NCI-H1417 treated with DMSO at 0.1 percent for 48 hours (cell line): ENCODE data around the gene JSRP1.

Experiments
- DNase-seq: peaks from one replicate; lab custom pipeline; 2025; lab: John Stamatoyannopoulos, UW

JSRP1 gene

GRCh38 chr19:2266183-2266993 lies 10.2 kb upstream of the JSRP1 start:
- DNase-seq = no peak

DNA sequence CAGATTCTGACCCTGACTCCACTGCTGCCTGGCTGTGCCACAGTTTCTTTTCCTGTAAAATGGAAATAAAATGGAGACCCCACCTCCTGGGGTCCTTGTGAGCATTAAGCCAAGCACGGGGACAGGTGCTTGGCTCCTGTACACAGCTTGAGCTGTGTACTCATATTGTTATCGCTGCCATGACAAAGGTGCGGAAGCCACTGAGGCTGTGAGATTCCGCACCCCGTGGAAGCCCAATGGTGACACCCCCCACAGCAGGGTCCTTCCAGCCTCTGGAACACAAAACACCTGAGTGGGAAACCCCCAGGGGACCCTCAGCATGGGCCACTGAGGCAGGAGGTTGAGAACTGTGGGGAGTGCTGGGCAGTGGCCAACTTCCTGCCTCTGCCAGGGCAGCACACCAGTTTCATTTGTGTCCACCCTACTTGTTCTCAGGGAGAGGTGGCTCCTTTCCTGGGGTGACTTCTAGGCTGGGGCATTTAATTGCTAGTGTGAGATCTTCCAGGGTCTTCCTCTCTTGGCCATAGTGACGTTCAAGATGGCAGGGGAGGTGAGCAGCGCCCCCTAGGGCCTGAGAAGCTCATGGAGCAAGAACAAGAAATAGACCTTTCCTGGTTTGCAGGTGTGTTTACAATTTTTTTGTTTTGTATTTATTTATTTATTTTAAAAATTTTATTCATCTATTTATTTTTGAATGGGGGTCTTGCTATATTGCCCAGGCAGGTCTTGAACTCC lies 5.4 kb upstream of the JSRP1 start:
- DNase-seq = no peak

DNA sequence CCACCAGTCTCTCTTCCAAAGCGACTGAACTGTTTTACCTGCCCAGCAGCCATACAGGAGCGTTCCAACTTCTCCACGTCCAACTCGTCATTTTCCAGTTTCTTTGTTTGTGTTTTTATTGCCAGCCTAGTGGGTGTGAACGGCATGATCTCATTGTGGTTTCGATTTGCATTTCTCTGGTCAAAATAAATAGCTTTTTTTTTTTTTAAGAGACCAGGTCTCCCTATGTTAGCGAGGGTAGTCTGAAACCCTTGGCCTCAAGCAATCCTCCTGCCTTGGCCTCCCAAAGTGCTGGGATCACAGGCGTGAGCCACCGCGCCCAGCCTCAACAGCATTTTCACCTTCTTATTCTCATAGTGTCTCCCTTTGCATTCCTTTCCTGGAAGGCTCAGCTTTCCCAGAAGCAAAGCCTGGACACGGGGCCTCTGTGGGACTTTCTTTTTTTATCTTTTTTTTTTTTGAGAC lies 4.2 kb upstream of the JSRP1 start:
- no peak for DNase-seq

DNA sequence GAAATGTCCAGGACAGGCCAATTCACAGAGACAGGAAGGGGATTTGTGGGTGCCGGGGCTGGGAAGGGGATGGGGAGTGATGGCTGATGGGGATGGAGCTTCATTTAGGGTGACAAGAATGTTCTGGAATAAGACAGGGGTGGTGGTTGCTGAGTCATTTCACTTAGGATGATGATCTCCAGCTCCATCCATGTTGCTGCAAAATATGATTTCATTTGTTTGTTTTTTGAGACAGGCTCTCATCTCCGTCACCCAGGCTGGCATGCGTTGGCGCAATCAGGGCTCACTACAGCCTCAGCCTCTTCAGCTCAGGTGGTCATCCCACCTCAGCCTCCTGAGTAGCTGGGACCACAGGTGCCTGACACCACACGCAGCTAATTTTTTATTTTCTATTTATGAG lies 3.1 kb upstream of the JSRP1 start:
- no peak for DNase-seq

GRCh38 chr19:2255112-2255845 lies 938 bp downstream of the JSRP1 start:
- DNase-seq = no peak

- DNase-seq = no peak
Measured at GRCh38 chr19:2254064-2254872, 1.9 kb downstream of the JSRP1 start.

DNA sequence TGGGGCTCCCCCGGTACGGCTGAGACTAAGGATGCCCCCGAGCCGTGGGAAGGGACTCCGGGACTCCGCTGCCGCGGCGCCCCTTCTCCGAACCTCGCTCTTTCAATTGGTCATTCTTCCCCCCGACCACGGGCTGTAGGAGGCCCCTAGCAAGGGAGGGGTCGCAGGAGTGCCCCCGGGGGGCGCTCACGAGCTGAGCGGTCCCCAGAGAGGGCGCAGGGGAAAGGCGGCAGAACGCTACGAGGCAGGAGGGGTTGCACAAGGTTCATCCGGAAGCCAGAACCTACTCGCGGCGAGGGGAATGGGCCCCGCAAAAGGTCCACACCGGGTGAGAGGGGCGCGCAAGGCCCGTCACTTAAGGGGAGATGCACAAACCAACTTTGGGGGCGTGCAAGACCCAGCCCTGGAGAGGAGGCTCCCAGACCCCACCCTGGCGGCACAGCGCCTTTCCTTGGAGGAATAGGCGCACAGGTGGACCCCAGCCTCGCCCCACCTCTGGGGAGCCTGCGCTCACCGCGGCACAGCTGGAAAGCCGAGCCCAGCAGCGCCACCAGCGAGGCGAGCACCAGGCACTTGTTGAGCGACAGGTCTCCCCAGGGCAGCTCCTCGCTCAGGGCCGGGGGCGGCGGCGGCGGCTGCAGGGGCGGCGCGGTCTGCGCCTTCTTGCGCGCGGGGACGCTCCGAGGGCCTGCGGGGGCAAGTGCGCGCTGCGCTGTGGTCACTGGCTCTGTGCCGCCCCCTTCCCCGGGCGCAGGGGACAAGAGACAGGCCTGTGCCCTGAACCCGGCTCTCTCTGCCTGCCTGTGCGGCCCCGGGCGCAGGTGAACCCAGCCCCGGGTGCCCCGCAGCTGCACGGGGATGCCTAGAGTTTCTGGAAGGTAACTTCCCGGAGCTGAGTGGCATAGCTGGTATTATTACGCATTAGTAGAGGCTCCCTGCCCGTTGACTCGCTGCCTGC lies 2.8 kb downstream of the JSRP1 start:
- DNase-seq = no peak

DNA sequence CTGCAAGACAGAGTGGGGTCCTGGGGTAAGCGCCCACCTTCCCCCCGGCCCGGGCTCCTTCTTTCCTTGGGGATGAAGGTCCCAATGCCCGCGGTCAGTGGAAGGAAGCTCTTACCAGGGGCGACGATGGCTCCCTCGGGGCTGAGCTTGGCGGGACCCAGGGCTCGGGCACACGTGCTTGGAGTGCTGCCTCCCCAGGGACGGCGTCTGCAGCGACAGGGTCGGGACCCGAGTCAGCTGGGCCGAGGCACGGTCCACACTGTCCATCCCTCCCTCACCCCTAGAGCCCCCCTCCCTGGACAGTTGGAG lies 3.5 kb downstream of the JSRP1 start:
- DNase-seq = no peak

- no peak for DNase-seq
Measured at GRCh38 chr19:2252055-2252796, 4.0 kb downstream of the JSRP1 start.

- DNase-seq = no peak
Measured at GRCh38 chr19:2251106-2252054, 4.8 kb downstream of the JSRP1 start.

- no peak for DNase-seq
Measured at GRCh38 chr19:2250766-2251105, 5.5 kb downstream of the JSRP1 start.

DNA sequence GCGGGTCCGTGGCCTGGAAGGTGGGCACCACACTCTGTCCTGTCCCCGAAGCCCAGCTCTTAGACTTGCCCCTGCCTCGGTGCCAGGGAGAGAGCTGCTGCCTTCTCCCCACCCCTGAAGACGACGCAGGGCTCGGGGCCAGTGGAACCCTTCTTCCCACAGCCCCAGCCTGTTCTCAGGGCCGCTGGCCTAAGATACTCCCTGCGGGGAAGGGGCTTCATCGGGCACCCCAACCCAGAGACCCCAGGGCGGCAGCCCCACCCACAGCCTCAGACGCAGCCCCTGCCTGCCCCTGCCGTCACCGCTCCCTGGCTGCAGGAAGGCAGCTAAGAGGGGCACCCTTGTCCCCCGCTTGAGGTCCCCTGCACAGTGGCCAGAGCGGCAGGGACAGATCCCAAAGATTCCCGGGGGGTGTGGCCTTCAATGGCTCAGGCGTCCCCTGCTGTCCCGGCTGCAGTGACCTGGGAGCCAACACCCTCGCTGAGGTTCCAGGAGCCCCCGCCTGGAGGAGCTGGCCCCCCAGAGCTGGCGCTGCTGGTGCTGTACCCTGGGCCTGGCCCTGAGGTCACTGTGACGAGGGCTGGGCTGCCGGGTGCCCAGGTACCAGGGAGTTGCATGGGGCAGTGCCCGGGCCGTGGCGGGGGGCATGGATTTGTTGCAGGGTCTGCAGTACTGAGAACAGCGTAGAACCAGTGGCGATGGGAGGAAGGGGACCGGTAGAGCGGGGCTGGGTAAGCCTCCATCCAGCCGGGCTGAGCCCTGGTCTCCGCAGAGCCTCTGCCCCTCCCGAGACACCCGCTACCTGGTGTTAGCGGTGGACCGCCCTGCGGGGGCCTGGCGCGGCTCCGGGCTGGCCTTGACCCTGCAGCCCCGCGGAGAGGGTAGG lies 6.1 kb downstream of the JSRP1 start:
- DNase-seq = no peak

- no peak for DNase-seq
Measured at GRCh38 chr19:2249010-2249866, 7.0 kb downstream of the JSRP1 start, which contains the start of gene AMH. Gene AMH, plus strand, starts transcription at chr19:2249323. Its CDS starts 10 bp downstream, at chr19:2249333.

DNA sequence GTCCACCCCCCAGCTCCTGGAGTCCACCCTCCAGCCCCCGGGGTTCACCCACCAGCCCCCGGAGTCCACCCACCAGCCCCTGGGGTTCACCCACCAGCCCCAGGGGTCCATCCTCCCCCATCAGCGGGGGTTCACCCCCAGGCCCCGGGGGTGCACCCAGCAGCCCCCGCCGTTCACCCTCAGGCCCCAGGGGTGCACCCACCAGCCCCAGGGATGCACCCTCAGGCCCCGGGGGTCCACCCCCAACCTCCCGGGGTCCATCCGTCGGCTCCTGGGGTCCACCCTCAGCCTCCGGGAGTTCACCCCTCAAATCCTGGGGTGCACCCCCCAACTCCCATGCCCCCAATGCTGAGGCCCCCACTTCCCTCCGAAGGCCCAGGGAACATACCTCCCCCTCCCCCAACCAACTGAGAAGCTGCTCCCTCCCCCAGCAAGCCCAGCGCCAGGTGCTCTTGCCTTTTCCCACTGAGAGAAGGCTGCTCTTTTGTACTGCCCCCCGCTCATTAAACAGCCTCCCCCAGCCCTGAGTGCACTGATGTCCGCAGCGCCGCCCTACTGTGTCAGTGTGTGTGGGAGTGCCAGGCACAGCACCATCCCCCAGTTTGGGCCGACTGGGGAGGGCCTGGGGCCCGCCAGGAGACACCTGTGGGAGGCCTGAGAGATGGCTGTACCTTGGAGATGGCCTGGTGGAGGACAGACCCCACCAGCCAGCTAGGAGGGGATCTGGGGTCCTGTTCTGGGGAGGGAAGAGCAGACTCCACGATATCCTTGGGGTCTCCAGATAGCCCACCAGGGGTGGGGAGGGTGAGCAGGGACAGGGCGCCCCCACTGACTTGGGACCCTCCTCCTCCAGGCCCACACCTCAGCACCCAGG lies 7.8 kb downstream of the JSRP1 start:
- DNase-seq = peak; percentile 58

GRCh38 chr19:2247433-2248101 lies 8.7 kb downstream of the JSRP1 start:
- no peak for DNase-seq
